Activated gamma-delta T cell treated with anti-CD3 and anti-CD28 coated beads, Interleukin-2, amount 50 U/mL, for 16 hours (primary cell): ENCODE data around the gene ECHDC1.
A peak's percentile ranks its signal among the peaks of the same experiment; 100 is the strongest.
"Not testable (repeated sequence)": the region's sequence is repeated elsewhere in the genome, so short reads cannot be mapped to it uniquely, and the experiment has no call there.

Experiments
- DNase-seq: peaks from one replicate; pipeline ENCODE4 v3.0.0-alpha.2; 2020; ENCODE audit warnings: low read depth

ECHDC1 gene, protein sequence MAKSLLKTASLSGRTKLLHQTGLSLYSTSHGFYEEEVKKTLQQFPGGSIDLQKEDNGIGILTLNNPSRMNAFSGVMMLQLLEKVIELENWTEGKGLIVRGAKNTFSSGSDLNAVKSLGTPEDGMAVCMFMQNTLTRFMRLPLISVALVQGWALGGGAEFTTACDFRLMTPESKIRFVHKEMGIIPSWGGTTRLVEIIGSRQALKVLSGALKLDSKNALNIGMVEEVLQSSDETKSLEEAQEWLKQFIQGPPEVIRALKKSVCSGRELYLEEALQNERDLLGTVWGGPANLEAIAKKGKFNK

DNA sequence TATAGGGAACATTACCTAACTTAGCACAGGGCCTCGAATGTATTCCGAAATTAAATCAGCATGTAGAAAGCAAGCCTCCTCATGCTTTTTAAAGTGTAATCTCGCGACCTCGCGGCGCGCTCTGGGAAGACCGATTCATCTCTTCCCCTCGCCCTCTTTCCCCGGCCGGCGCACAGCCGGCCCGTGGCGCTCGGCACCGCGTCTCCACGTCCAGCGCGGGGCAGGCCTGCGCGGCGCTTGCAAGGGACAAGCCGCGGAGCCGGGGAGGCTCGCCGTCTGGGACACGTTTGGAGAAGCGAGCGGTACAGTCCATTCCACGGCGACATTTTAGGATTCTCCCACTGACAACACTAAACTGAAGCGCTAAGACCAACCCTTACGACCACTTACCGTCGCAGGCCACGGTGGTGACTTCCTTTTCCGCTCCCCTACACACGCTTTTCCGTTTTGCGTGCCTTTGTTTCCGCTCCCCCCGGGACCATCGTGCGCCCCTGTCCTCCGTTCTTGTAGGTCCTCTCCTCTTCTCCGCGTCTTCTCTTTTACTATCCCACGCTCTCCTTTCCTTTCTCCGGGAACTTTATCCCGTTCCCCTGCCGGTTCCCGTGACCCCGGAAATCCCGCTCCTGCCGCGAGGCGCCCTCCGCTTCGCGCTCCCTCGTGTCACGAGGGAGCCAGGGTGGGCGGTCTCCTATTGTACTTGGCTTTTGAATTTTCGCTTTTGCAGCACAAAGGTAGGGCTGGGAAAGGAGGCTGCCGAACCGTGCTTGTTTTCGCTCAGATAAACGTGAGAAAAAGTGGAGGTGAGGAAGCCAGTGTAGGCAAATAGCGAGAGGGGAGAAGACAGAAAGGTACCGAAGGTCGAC, at the start of gene ECHDC1:
ECHDC1 (minus strand) TSS at position 664 of the 863 bp plus-strand sequence. CDS start 12,581 bp downstream, outside the sequence.
- peak; percentile 60 for DNase-seq

- DNase-seq = no peak
Measured at GRCh38 chr6:127392301-127392700, 48.9 kb upstream of the ECHDC1 start.

GRCh38 chr6:127391094-127391953, 47.9 kb upstream of the ECHDC1 start:
- DNase-seq = no peak

DNA sequence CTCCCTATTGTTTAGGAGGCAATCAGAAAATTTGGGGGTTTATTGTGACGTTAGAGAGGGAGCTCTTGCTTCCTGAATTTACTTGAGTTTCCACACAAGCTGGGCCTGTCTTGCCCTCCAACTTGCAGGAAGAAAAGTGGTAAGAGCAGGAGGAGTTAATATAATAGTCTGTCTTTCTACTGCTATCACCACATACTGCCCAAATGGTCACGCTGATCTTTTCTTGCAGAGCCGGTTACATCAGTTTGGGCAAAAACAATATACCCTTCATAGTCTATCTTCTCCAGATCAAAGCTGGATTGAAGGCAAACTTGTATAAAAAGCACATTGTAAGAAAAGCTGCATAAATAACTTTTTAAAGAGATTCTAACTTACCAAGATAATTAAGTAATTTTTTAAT, 46.3 kb upstream of the ECHDC1 start:
- DNase-seq = no peak

DNA sequence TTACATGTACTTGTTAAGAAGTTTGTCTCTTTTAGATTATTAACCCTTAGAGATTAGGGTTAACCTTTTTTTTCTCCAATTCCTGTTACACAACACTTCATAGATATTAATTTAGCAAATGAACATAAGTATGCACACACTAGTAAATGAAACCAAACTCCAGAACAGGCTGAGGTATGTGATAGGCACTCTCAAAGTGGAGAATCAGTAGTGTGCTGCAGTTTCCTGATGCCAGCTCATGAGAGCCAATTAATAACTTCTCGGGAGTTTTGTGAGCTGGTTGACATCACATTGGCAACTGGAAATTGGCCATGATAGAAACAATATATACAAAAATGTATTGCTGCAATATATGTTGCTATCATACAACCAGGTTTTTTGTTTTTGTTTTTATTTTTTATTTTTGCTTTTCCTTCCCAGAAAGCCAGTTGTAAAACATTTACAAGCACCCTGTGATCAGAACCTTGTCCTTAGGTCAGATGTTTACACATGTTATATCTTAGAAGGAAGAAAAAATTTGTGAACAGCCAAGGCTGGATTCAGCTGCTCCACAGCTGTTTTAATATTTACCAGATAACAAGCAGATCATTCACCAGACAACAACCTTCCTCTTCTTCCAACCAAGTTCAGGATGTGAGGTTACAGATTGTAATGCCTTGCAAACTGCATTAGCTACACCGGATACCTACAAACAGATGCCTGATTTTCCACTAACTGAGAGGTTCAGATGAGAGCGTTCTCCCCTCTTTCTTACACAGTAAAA, 42.4 kb upstream of the ECHDC1 start:
- no peak for DNase-seq

DNA sequence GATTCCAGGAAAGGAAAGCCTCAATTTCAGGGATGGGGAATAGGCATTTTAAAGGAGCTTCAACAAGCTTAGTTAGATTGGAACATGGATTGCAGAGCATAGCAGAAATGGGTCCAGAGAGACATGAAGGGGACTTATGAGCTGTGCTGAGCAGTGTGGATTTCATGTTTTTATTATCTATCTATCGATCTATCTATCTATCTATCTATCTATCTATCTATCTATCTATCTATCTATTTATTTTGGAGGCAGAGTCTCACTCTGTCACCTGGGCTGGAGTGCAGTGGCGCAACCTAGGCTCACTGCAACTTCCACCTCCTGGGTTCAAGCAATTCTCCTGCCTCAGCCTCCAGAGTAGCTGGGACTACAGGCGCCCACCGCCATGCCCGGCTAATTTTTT, 41.4 kb upstream of the ECHDC1 start:
- not testable (repeated sequence) for DNase-seq

DNA sequence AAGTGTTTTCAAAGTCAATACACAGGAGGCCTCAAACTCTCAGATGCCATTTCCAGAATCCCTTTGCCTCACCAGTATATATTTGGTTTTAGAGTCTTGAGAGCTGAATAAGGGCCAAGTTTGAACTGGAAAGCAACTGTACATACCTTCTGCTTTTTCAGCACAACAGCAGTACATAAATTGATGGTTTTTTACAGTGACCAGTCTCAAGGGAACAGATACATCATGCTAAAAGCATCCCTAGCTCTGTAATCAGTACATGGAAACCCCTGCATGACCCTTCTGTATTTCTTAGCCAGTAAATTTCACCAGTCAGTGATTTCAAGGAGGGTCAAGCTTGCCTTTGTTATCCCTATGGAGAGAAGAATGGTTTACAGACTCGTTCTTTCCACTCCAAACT, 40.6 kb upstream of the ECHDC1 start:
- DNase-seq = no peak

GRCh38 chr6:127382413-127382812, 39.0 kb upstream of the ECHDC1 start:
- DNase-seq = no peak

GRCh38 chr6:127381384-127381783, 38.0 kb upstream of the ECHDC1 start:
- DNase-seq = no peak

DNA sequence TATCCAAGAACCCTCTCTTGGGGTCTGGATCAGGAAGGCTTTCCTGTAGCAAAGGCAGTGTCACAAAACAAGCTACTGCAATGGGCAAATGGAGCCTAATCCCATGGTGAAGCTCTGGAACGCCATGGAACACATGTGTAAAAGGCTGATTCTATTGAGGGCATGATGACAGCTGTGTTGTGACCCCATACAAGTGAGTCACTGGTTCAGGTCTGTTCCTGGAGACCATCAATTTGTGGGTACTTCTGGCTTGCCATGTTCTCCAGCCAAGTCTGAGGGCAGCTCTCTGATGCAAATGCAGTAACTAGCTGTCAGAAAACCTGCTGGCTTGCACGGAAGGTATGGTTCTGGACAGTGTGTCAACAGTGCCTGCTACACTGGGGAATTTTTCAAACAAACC, 33.3 kb upstream of the ECHDC1 start:
- no peak for DNase-seq

- DNase-seq = no peak
Measured at GRCh38 chr6:127367023-127367375, 23.6 kb upstream of the ECHDC1 start.

- DNase-seq = no peak
Measured at GRCh38 chr6:127366282-127367022, 23.0 kb upstream of the ECHDC1 start.

GRCh38 chr6:127365874-127366273, 22.5 kb upstream of the ECHDC1 start:
- no peak for DNase-seq

GRCh38 chr6:127352524-127352923, 9.1 kb upstream of the ECHDC1 start:
- DNase-seq = no peak

- no peak for DNase-seq
Measured at GRCh38 chr6:127349980-127350379, 6.6 kb upstream of the ECHDC1 start.

- no peak for DNase-seq
Measured at GRCh38 chr6:127348028-127348661, 4.7 kb upstream of the ECHDC1 start.

- DNase-seq = no peak
Measured at GRCh38 chr6:127347178-127347577, 3.8 kb upstream of the ECHDC1 start.

GRCh38 chr6:127345521-127345920, 2.1 kb upstream of the ECHDC1 start:
- no peak for DNase-seq

- DNase-seq = no peak
Measured at GRCh38 chr6:127343809-127344659, 625 bp upstream of the ECHDC1 start.
